GM21367 (cell line): ENCODE data around the gene DTD1.
A peak's percentile ranks its signal among the peaks of the same experiment; 100 is the strongest.
"Not testable (repeated sequence)": the region's sequence is repeated elsewhere in the genome, so short reads cannot be mapped to it uniquely, and the experiment has no call there.

Experiments
- ATAC-seq: cut with Tn5 transposase; IDR thresholded peaks from one replicate; pipeline ENCODE4 v1.9.1; 2021; ENCODE audit not compliant: unreplicated experiment

DTD1 gene

DNA sequence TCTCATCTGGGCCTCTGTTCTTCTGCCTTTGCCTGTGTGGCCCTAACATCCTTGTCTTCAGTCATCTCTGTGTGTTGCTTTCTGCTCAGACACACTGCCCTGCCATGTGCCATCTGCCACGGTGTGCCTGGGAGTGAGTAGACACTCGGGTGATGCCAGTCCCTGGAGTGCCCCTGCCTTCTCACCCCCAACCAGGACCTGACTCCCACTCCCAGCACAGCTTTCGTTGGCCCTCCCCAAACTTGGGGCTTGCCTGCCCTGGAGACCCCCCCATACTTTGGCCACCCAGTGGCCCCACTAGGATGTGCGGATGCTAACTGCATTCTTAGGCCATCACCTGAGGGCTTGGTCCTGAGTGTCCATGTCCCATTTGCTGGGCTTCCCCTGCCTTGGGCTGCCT lies 149.3 kb downstream of the DTD1 start:
- no peak for ATAC-seq

DNA sequence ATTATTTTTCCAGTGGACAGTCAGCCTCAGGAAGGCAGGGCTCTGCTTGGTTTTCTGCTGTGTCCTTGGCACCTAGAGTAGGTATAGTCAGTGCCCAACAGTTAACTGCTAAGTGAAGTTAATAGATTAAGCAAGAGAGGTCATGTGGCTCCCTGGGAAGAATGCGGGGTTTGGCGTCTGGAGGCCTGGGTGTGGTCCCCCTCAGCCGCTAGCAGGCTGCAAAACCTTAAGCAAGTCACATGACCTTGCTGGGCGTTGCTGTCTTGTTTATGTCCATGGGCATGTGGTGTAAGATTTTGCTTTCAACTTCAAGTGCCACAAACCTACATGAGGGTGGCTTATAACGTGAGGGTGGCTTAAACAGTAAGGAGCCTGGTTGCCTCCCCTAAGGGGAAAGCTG lies 150.2 kb downstream of the DTD1 start:
- ATAC-seq = no peak

DNA sequence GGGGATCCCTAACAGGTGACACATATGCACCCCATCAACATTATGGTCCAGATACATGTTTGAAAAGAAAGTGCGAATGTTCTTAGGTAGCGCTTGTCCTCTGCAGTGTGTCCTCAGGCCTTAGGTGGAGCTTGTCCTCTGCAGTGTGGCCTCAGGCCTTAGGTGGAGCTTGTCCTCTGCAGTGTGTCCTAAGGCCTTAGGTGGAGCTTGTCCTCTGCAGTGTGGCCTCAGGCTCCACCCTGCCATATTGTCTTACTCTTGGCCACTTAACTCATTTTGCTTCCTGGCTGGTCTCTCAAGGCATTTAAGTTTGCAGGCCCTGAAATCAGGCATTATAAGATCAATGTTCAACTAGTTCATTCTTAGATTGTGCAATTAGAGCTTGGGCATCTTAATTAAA lies 151.0 kb downstream of the DTD1 start:
- no peak for ATAC-seq

DNA sequence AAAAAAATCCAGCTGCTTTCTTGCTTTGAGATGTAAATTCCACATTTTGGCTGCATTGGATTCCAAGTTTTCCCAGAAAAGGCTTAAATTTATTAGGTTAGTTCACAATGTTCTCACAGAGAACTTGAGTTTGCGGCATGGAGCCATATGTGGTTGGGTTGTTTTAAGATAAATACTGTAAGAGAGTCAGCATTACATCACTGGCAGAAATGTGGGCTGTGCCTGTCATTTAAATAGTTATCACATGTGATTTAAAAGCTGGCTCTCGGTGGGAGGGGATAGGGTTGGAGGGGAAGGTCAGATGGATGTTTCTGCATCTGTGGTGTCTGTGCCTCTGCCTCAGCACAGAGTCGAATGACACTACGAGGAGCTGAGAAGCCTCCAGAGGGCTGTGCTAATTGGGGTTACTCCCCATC lies 151.9 kb downstream of the DTD1 start:
- no peak for ATAC-seq

DNA sequence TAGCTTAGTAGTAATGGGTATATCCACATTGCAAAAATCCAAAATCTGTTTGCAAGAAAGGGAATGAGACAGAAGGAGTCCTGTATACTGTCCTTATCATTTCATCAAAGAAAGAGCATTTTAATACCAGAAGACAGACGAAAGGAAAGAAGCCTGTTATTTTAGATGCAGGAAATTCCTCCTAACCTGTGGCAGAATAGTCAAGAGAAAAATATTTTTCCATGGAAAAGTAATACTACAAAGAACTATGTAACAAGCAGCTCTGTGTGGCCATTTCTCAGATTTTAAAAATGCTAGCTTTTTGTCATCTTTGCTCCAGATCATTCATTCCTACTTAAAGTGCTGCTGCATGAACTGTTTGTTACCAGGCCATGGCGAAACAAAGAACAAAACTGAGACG lies 152.9 kb downstream of the DTD1 start:
- ATAC-seq = no peak

DNA sequence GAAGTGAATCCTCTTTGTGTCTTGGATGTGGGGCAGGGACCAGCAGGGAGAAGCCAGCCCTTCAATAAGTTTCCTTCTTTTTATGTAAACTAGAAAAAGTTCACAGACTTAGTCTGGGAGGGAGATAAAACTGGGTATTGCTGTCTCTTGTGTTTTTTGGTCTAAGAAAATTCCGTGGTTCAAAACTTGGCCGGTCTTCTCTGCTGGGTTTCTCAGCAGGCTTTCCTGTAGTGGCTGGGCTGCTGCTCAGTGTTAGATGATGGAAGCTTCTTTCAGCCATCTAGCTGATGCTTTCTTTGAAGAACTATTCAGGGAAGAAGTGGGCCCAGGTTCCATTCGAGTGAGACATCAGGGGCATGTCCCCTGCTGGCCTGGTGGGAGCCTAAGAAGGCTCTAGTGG lies 155.0 kb downstream of the DTD1 start:
- ATAC-seq = no peak

DNA sequence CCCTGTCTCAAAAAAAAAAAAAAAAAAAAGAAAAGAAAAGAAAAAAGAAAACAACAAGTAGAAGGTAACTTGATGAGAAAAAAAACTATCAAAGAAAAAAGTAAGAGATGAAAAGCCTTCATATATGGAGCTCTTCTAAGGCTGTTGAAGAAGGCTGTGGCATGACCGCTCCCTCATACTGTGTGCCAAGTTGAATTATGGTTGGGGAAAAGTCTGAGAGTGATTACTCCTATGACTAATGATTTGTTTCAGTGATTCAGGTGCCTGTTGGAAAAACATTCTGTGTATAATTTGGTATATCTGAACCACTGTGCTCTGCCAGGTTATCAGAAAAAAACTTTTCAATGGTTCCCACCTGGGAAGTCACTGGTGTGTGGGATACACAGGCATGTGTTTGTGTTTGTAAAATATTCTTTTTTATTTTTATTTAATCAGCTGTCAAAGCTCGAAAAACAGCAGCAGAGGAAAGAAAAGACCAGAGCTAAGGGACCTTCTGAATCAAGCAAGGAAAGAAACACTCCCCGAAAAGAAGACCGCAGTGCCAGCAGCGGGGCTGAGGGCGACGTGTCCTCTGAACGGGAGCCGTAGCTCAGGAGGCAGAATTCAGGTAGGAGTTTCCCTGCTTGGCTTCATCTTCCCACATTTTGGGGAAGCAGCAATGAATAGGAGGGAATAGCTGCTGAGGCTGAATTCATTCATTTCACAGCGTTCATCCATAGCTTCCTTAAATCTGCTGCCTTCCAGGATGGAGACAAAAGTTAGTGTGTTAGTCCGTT lies 156.0 kb downstream of the DTD1 start:
- no peak for ATAC-seq

DNA sequence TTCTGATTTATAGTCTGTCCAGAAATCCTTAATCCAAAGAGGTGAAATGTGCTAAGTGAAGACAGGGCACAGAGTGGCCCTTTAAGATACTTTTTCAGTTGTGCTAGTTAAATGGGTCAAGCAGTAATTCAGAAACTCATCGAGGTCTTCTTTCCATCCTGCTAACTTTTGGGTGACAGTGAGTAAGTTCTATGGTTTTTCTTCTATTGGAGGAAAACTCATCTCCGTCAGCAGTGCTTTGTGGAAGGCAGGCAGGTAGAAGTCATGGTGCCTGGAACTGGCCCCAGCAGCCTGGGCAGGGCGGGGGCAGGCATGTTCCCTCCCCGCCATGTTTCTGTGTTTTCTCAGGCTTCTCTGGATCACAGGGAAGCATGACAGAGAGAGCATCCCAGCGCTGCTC lies 159.2 kb downstream of the DTD1 start:
- no peak for ATAC-seq

DNA sequence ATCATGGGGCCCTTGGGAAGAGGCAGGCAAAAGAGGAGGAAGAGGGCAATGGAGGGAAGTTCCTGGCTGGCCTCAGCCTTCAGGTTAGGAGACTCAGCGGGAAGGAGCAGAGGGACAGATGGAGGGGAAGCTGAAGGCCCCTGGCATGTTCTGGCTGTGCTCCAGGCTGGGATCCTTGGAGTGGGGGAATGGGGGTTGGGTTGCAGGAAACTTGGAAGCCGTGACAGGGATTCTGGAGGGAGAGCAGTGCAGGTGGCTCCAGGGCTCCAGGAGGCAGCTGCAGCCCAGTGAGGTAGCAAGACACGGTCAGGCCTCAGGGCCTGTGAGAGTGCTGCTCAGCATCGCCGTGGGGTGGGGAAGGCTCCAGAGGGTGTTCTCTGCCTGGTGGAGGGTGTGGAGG lies 161.1 kb downstream of the DTD1 start:
- no peak for ATAC-seq

DNA sequence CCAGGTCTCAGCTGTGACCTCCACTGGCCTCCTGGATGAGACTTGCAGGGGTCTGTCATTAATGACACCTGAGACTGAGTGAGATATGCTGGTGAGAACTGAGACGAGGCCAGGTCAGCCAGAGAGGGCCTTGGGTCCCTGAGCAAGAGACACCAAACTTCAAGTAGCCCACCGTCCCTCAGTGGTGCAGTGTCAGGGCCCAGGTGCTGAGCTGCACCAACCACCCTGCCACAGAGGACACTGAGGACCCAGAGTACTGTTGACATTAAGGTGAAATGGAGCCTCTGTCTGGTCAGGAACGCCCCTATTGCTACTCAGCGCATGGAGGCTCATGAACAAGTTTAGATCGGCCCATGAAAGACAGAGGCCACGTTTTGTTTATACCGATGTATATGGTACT lies 161.7 kb downstream of the DTD1 start:
- no peak for ATAC-seq

DNA sequence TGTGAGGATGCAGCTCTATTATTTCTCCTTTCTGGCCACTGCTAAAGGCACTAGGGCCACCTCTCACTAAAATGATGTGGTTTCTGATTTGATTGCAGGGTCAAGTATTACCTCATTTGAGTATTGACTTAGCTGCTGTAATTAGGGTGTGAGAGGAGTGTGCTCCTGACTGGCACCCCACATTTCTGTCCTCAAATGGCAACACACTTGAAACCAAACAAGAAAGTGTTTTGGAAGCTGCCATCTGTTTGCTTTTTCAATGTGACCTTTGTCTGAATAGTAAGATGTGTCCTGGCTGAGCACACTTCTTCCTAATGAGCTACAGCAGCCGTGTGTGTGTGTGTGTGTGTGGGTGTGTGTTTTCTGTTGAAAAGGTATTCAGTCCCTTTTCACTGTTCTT lies 162.9 kb downstream of the DTD1 start:
- ATAC-seq = no peak

DNA sequence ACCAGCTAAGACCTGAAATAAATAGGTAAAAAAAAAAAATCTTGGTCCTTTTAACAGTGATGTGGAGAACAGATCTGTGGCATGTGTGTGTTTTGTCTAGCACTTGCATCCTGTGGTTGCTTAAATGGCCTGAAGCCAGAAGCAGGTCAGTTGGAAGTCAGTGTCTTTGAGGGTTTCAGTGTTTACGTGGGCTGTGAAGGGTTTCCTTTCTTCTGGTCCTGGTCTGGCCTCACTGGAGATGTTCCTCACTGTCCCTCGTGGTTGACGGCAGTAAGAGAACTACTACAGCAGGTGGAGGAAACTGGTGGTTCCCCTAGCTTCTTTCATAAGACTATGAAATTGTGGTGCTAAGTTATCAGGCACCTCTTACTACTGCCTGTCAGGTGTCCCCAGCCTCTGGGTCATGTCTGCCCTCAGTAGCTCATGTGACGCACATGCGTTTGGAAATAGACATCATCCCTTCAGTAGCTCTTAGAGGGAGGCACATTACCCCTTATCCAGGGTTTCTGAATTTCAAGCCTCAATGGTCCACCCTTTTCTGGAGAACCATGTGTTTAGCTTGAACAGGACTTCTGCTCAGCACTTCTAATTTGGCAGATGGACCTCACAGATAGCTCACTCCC lies 166.3 kb downstream of the DTD1 start:
- ATAC-seq = peak; percentile 97

DNA sequence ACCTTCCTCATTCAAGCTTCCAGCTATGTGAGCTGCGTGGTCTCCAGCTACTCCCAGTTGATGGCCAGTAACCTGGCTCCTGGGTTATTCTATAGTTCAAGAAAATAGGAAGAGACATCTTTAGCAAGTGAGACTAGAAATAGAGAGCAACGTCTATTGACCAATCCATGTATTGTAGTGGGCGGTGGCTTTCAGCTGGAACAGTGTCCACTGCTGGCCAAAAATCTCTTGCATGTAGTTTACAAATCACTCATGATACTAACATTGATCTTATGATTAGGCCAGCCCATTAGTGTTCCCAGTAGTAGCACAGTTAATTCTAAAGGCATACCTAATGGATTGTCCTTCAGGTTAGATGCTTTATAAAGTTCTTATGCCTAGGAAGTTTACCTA lies 166.8 kb downstream of the DTD1 start:
- ATAC-seq = no peak

DNA sequence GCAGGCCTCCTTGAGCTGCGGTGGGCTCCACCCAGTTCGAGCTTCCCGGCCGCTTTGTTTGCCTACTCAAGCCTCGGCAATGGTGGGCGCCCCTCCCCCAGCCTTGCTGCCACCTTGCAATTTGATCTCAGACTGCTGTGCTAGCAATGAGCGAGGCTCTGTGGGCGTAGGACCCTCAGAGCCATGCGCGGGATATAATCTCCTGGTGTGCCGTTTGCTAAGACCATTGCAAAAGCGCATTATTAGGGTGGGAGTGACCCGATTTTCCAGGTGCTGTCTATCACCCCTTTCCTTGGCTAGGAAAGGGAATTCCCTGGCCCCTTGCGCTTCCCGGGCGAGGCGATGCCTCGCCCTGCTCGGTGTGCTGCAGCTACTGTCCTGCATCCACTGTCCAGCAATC lies 173.0 kb downstream of the DTD1 start:
- not testable (repeated sequence) for ATAC-seq

DNA sequence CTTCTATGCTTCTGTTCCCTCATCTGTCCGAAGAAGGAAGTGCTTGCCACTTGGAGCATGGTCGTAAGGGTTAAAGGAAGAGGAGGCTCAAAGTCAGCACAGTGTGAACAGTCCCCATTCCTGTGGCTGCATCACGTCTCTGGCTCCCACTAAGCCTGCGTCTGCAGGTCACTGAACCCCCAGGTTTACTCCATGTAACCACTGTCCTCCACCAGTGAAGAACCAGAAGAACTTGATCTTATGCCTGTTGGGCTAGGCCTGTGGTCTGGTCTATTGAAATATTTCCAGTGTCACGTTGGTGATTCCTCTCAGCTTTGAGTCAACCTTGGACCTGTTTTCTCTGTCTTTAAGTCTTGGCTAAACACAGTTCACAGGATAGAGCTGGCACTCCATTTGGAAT lies 179.8 kb downstream of the DTD1 start:
- ATAC-seq = no peak

DNA sequence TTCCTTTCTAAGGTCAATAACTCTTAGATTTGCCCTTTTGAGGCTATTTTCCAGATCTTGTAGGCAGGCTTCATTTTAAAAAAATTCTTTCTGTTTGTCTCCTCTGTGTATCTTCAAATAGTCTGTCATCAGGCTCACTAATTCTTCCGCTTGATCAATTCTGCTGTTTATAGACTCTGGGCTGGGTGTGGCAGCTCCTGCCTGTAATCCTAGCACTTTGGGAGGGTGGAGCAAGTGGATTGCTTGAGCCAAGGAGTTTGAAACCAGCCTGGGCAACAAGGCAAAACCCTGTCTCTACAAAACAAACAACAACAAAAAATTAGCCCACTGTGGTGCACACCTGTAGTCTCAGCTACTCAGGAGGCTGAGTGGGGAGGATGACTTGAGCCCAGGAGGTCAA lies 185.7 kb downstream of the DTD1 start:
- ATAC-seq = no peak

DNA sequence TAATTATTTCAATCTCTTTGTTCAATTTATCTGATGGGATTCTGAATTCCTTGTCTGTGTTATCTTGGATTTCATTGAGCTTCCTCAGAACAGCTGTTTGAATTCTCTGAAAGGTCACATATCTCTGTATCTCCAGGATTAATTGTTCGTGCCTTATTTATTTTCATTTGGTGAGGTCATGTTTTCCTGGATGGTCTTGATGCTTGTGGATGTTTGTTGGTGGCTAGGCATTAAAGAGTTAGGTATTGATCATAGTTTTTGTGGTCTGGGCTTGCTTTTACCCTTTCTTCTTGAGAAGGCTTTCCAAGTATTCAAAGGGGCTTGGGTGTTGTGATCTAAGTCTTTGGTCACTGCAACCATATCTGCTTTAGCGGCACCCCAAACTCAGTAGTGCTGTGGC lies 186.4 kb downstream of the DTD1 start:
- ATAC-seq = no peak

DNA sequence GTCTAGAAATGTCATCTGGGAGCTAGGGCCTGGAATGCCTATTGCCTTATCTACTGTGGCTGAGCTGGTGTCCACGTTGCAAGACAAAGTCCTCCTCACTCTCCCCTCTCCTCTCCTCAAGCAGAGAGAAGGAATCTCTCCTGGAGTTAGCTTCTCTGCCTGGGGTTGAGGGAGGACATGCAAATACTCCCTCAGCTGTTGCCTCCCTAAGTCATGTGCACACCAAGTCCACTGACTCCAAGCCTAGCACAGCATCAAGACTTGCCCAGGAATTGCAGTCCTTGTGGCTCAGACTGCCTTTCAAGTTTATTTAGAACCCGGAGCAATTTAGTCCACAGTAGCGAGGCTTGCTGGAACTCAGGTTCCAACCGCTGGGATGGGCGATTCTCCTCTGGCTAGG lies 187.8 kb downstream of the DTD1 start:
- no peak for ATAC-seq

DNA sequence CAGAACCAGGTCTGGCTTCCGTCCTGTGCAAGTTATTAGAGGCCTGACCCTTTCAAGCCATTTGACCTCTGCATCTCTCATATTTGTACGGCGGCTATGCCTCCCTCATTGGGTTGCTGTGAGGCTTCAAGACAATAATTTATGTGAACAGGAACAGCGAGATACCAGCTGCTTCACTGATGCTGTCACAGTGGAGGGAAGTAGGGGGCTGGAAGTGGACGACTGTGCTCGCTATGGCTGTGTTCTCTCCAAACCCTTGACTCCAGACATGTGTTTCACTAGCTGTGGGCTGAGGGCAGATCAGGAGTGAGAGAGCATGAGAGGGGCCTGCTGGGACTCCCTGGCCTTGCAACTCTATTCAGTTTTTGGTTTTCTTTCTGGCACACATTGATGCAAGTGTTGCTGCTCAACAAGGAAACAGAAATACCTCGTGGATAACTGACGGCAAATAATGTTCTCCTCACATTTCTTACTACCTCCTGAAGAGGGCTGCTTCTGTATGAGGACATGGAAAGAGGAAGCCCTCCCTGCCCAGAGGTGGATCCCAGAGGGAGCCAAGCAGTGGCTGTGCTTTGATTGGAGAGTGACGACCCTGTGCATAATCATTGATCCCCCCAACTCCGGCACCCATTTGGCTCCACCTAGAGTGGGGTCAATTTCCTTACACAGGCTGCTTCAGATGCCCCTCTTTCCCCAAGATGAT lies 191.0 kb downstream of the DTD1 start:
- ATAC-seq = no peak

DNA sequence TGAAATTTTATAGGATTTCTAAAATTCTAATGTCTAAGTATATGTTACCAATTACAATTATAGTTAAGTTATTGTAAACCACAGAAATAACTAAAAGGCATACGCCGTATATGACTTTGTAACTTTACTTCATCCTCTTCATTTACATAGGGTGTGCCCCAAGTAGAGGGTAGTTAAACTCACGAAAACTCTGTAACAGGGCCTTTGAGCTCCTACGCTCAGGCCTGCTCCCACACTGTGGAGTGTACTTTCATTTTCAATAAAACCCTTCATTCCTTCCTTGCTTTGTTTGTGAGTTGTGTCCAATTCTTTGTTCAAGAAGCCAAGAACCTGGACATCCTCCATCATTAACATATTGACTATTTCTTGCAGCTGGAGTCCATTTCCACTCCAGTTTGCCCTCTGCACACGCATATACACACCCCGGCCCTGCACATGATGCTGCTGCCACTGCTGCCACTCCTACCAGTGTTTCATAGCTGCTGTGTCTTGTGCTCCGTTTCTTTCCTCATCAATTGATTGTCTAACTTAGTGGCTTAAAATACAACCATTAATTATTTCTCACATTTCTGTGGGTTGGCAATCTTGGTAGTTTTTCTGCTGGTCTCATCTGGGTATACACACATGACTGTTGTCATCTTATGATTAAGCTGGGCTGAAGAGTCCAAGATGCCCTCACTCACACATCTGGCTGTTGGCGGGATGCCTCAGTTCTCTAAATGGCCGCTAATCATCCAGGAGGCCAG lies 192.7 kb downstream of the DTD1 start:
- ATAC-seq = no peak

DNA sequence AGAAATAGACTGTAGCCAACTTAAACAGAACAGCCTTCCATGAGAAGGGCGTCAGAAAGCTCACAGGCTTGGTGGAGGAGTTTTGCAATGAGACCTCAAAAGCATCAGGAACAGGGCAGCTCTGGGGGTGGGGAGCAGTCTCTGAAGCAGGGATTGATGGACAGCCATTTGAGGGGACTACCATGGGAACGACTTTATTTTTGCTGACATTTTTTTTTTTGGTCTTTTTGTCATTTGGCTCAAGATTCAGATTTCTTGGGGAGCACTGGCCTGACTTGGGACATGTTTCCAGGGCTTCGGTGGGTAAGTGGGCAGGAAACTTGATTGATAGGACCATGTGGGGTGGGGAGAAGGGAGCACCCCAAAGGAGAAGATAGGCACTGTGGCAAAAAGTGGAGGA lies 193.7 kb downstream of the DTD1 start:
- no peak for ATAC-seq
